ENCODE data around the gene PTCD1. TPM values are rescaled to one million over a fixed set of nuclear protein-coding genes. Genes with fewer than 3 reads are reported as not detected.
A peak's percentile ranks its signal among the peaks of the same experiment; 100 is the strongest.
"Not testable (repeated sequence)": the region's sequence is repeated elsewhere in the genome, so short reads cannot be mapped to it uniquely, and the experiment has no call there.

Gene PTCD1
- total RNA-seq, 3 donors from 2014 or later, result 11.9 to 15.1 (median 13.9) TPM

GRCh38 chr7:99393355-99394187, 45.0 kb downstream of the PTCD1 start:
- Mint-ChIP-seq H3K9me3 (no peaks in the 10 kb centered on the region), H3K27me3 (ENCODE audit: low read depth) (no peaks in the 10 kb centered on the region), H3K4me1 (ENCODE audit: low read depth) (peaks cover 15% of the 10 kb centered on the region), H3K36me3 (ENCODE audit: insufficient read depth) (peaks cover 20% of the 10 kb centered on the region), H3K4me3 (peak overlapping the region; percentile 74)
- no peak for DNase-seq
- ATAC-seq, result peak in 1 of 2 donors; percentile 18

- Mint-ChIP-seq H3K9me3 (no peaks in the 10 kb centered on the region), H3K27me3 (ENCODE audit: low read depth) (no peaks in the 10 kb centered on the region), H3K4me1 (ENCODE audit: low read depth) (peaks cover 15% of the 10 kb centered on the region), H3K4me3 (peak overlapping the region; percentile 74), H3K36me3 (ENCODE audit: insufficient read depth) (peaks cover 16% of the 10 kb centered on the region)
- DNase-seq (peak; percentile 77), ATAC-seq (peak; percentile 93 to 94)
Observed at GRCh38 chr7:99392659-99393354, 45.8 kb downstream of the PTCD1 start.

GRCh38 chr7:99392046-99392445, 46.6 kb downstream of the PTCD1 start:
- H3K4me1 Mint-ChIP-seq (ENCODE audit: low read depth), result peaks cover 15% of the 10 kb centered on the region
- H3K27me3 Mint-ChIP-seq (ENCODE audit: low read depth), result no peaks in the 10 kb centered on the region
- DNase-seq (no peak), ATAC-seq (no peak)
- H3K36me3 Mint-ChIP-seq (ENCODE audit: insufficient read depth), result peaks cover 15% of the 10 kb centered on the region
- H3K9me3 Mint-ChIP-seq, result no peaks in the 10 kb centered on the region
- no peak overlapping the region for H3K4me3 Mint-ChIP-seq

DNA sequence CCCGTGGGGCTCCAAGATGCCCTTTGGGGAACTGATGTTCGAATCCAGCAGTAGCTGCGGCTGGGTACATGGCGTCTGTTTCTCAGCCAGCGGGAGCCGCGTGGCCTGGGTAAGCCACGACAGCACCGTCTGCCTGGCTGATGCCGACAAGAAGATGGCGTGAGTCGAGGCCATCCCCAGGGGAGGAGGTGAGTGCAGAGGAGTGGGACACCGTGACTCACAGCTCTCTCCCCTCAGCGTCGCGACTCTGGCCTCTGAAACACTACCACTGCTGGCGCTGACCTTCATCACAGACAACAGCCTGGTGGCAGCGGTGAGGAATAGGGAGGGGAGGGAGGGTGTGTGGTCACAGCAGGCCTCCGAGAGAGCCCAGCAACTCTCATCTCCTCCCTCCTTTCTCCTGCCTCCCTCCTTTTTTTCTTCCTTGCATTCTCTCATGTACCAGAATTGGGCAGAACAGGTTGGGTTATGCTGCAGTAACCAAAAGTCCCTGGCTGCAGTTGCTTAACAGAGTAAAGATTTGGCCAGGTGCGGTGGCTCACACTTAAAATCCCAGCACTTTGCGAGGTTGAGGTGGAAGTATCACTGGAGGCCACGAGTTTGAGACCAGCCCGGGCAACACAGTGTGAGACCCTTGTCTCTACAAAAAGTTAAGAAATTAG, 47.5 kb downstream of the PTCD1 start:
- H3K27me3 Mint-ChIP-seq (ENCODE audit: low read depth), result no peaks in the 10 kb centered on the region
- no peak for DNase-seq
- H3K36me3 Mint-ChIP-seq (ENCODE audit: insufficient read depth), result peaks cover 12% of the 10 kb centered on the region
- H3K4me3 Mint-ChIP-seq, result no peak overlapping the region
- ATAC-seq, result no peak
- H3K9me3 Mint-ChIP-seq, result no peaks in the 10 kb centered on the region
- H3K4me1 Mint-ChIP-seq (ENCODE audit: low read depth), result peaks cover 15% of the 10 kb centered on the region

DNA sequence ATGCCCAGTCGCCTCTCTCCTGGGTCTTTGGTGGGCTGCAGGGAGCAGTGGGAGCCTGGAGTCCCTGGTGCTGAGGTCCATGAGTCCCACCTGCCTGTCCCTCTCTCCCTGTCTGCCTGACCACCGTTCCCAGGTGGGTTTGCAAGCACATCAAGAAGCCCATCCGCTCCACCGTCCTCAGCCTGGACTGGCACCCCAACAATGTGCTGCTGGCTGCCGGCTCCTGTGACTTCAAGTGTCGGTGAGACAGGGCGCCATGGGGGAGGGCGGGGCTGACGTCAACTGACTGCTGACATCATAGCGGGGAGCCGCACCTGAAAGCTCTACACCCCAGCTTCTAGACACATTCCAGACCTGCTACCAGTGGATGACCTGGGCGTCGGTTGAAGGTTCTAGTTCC, 48.8 kb downstream of the PTCD1 start:
- peaks cover 12% of the 10 kb centered on the region for H3K36me3 Mint-ChIP-seq (ENCODE audit: insufficient read depth)
- H3K9me3 Mint-ChIP-seq, result no peaks in the 10 kb centered on the region
- peaks cover 14% of the 10 kb centered on the region for H3K4me1 Mint-ChIP-seq (ENCODE audit: low read depth)
- no peaks in the 10 kb centered on the region for H3K27me3 Mint-ChIP-seq (ENCODE audit: low read depth)
- DNase-seq, result no peak
- H3K4me3 Mint-ChIP-seq, result no peak overlapping the region
- no peak for ATAC-seq

- ATAC-seq (no peak), DNase-seq (no peak)
- Mint-ChIP-seq H3K27me3 (ENCODE audit: low read depth) (no peaks in the 10 kb centered on the region), H3K4me3 (no peak overlapping the region), H3K9me3 (no peaks in the 10 kb centered on the region), H3K4me1 (ENCODE audit: low read depth) (peaks cover 17% of the 10 kb centered on the region), H3K36me3 (ENCODE audit: insufficient read depth) (peaks cover 7% of the 10 kb centered on the region)
Observed at GRCh38 chr7:99387912-99388311, 50.7 kb downstream of the PTCD1 start.

DNA sequence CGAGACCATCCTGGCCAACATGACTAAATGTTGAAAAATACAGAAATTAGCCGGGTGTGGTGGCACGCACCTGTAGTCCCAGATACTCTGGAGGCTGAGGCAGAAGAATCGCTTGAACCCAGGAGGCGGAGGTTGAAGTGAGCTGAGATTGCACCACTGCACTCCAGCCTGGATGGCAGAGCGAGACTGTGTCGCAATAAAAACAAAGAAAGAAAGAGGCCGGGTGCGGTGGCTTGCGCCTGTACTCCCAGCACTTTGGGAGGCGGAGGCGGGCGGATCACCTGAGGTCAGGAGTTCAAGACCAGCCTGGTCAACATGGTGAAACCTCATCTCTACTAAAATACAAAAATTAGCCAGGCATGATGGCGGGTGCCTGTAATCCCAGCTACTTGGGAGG, 51.4 kb downstream of the PTCD1 start:
- not testable (repeated sequence) for H3K9me3 Mint-ChIP-seq; ATAC-seq; H3K36me3 Mint-ChIP-seq (ENCODE audit: insufficient read depth); DNase-seq; H3K4me3 Mint-ChIP-seq; H3K27me3 Mint-ChIP-seq (ENCODE audit: low read depth)
- peaks cover 17% of the 10 kb centered on the region for H3K4me1 Mint-ChIP-seq (ENCODE audit: low read depth)

DNA sequence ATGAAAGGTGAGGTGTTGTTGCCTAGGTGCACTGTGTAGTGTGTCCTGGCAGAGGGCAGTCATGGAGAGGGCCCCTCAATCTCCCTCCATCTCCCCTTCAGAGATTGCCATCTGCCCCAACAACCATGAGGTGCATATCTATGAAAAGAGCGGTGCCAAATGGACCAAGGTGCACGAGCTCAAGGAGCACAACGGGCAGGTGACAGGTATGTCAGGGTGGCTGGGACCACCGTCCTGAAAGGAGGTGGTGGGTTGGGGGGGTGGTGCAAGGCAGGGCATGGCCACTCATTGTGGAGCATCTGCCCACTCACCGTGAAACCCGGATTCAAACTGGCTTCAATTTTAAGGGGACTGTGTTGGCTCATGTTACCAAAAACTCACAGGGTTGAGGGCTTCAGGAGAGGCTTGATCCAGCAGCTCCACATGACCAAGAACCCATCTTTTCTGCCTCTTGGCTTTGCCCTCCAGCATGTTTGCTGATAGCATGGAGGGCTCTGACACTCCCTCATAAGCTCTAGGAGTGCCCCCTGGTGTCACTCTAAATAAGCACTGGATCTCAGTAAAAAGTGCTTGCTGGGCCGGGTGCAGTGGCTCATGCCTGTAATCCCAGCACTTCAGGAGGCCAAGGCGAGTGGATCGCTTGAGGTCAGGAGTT, 51.9 kb downstream of the PTCD1 start:
- H3K36me3 Mint-ChIP-seq (ENCODE audit: insufficient read depth), result peaks cover 5% of the 10 kb centered on the region
- H3K9me3 Mint-ChIP-seq, result no peaks in the 10 kb centered on the region
- H3K4me3 Mint-ChIP-seq, result no peak overlapping the region
- ATAC-seq, result peak; percentile 54 to 60
- H3K27me3 Mint-ChIP-seq (ENCODE audit: low read depth), result no peaks in the 10 kb centered on the region
- no peak for DNase-seq
- H3K4me1 Mint-ChIP-seq (ENCODE audit: low read depth), result peaks cover 17% of the 10 kb centered on the region

GRCh38 chr7:99385564-99385963, 53.0 kb downstream of the PTCD1 start:
- ATAC-seq (no peak), DNase-seq (no peak)
- Mint-ChIP-seq H3K27me3 (ENCODE audit: low read depth) (no peaks in the 10 kb centered on the region), H3K36me3 (ENCODE audit: insufficient read depth) (peaks cover 7% of the 10 kb centered on the region), H3K4me1 (ENCODE audit: low read depth) (peaks cover 27% of the 10 kb centered on the region), H3K4me3 (no peak overlapping the region), H3K9me3 (no peaks in the 10 kb centered on the region)

DNA sequence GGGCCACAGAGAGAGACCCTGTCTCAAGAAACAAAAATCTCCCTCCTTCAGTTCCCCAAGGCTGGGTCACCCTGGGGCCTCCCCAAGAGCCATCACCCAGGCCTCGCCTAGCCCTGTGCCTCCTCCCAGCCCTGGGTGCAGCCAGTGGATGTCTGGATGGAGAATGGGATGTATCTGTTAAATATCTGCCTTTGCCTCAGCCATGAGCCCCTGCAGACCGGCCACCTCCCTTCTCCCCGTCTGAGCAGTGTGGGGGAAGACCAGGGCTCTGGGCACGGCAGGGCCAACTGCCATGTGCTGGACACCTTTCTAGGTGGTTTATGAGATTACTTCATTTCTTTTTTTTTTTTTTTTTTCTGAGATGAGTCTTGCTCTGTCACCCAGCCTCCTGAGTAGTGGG, 54.1 kb downstream of the PTCD1 start:
- no peaks in the 10 kb centered on the region for H3K27me3 Mint-ChIP-seq (ENCODE audit: low read depth)
- H3K36me3 Mint-ChIP-seq (ENCODE audit: insufficient read depth), result peaks cover 5% of the 10 kb centered on the region
- H3K4me1 Mint-ChIP-seq (ENCODE audit: low read depth), result peaks cover 38% of the 10 kb centered on the region
- H3K9me3 Mint-ChIP-seq, result no peaks in the 10 kb centered on the region
- DNase-seq (no peak), ATAC-seq (no peak)
- H3K4me3 Mint-ChIP-seq, result no peak overlapping the region

DNA sequence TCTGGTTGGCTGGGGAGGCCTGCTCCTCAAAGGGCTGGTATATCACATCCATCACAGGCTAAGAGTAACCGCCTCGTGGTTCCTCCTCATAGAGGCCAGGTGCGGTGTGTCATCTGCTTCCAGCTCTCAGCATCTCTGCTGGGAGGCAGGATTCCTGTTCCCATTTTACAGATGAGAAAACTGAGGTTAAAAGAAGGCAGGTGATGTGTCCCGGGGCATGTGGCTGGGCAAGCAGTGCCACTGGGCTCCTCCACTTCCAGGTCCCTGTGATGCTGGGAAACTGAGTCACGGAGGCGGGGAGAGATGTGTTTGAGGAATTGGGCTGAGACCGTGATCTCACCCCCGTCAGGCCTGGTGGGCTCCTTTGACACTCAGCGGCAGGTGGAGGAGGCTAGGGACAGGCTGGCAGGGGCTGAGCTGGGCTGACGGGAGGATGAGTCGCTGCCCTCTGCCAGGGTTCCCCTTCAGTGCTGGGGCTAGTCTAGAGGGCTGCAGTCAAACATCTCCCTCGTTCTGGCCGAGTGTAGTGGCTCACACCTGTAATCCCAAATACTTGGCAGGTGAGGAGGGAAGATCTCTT, 54.7 kb downstream of the PTCD1 start:
- H3K9me3 Mint-ChIP-seq, result no peaks in the 10 kb centered on the region
- H3K4me3 Mint-ChIP-seq, result no peak overlapping the region
- DNase-seq (no peak), ATAC-seq (no peak)
- H3K27me3 Mint-ChIP-seq (ENCODE audit: low read depth), result no peaks in the 10 kb centered on the region
- H3K36me3 Mint-ChIP-seq (ENCODE audit: insufficient read depth), result peaks cover 9% of the 10 kb centered on the region
- H3K4me1 Mint-ChIP-seq (ENCODE audit: low read depth), result peaks cover 44% of the 10 kb centered on the region

DNA sequence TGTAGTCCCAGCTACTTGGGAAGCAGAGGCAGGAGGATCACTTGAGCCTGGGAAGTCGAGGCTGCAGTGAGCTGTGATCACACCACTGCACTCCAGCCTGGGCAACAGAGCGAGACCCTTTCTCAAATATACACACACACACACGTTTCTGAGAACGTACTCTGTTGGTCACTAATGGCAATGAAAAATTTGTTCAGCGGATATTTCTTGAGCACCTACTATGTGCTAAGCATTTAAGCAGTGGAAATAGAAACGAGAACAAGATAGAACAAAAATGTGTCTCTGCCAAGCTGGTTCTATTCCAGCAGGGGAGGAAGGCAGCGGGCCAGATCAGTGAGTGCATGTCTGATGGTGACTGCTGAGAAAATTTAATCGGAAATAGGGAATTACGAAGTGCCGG, 55.4 kb downstream of the PTCD1 start:
- no peak overlapping the region for H3K4me3 Mint-ChIP-seq
- ATAC-seq (no peak), DNase-seq (no peak)
- H3K36me3 Mint-ChIP-seq (ENCODE audit: insufficient read depth), result peaks cover 10% of the 10 kb centered on the region
- H3K27me3 Mint-ChIP-seq (ENCODE audit: low read depth), result no peaks in the 10 kb centered on the region
- H3K4me1 Mint-ChIP-seq (ENCODE audit: low read depth), result peaks cover 46% of the 10 kb centered on the region
- no peaks in the 10 kb centered on the region for H3K9me3 Mint-ChIP-seq

DNA sequence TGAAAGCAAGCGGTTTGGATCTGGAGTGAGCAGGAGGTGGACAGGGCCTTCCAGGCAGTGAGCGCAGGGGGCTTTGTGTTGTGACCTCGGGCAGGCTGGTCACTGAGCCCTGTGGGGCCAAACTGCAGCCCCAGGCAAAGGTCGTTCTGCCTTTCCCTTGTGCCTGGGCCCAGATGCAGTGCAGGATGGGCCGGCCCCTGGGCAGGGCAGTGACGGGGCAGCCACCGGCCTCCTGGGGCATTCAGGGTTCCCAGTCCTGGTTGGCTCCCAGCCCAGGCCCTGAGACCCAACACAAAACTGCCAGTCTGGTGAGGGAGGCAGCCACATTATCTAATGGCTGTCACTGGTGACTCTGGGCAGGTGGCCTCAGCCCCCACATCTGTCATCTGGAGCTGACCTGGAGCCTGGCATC, 56.9 kb downstream of the PTCD1 start:
- no peak for ATAC-seq
- DNase-seq, result no peak
- Mint-ChIP-seq H3K4me1 (ENCODE audit: low read depth) (peaks cover 55% of the 10 kb centered on the region), H3K9me3 (no peaks in the 10 kb centered on the region), H3K4me3 (no peak overlapping the region), H3K36me3 (ENCODE audit: insufficient read depth) (peaks cover 12% of the 10 kb centered on the region), H3K27me3 (ENCODE audit: low read depth) (no peaks in the 10 kb centered on the region)
